H1 (cell line): ENCODE measurements around the gene KRT85. TPM values are rescaled to one million over a fixed set of nuclear protein-coding genes. Genes with fewer than 3 reads are reported as not detected.

Experiments used
- CTCF ChIA-PET: fragments of 300-600 bp; sonication (Branson Sonifier 250); formaldehyde crosslinking; loops from one replicate; lab custom pipeline; 2021; ENCODE audit not compliant: partially characterized antibody; lab: Charles Lee
- POLR2A ChIA-PET: fragments of 300-600 bp; sonication (Branson Sonifier 250); formaldehyde crosslinking; loops from one replicate; lab custom pipeline; 2021; ENCODE audit warnings: inconsistent platforms; ENCODE audit not compliant: partially characterized antibody; lab: Charles Lee
- DNase-seq, 2 experiments: peaks; one replicate each; pipeline versions ENCODE4 v3.0.0 to v3.0.0-alpha.2; 2010 to 2022; ENCODE audit warnings: low spot score in 2 of 2, low read depth in 1 of 2, mixed read lengths in 1 of 2
- FAIRE-seq: peaks from 2 replicates; lab custom pipeline; 2011; peaks lifted over from hg19 to GRCh38; lab: Jason Lieb, UNC
- H2AFZ ChIP-seq: 2 replicates; pipeline ENCODE4 v1.8.1; 2012; ENCODE audit warnings: low read length, inconsistent platforms
- H2AK5ac ChIP-seq: 2 replicates; pipeline ENCODE4 v1.6.1; 2013; ENCODE audit warnings: low read depth, low read length
- H2BK120ac ChIP-seq: replicated peaks from 2 replicates; pipeline ENCODE3; 2013; ENCODE audit warnings: low read depth, low read length, inconsistent platforms
- H2BK12ac ChIP-seq: 2 replicates; pipeline ENCODE4 v1.6.1; 2013; ENCODE audit warnings: low read depth, low read length
- H2BK15ac ChIP-seq: 2 replicates; pipeline ENCODE4 v1.6.1; 2013; ENCODE audit warnings: low read length
- H2BK20ac ChIP-seq: 2 replicates; pipeline ENCODE4 v1.6.1; 2013; ENCODE audit warnings: low read length
- H2BK5ac ChIP-seq: 2 replicates; pipeline ENCODE4 v1.6.1; 2013; ENCODE audit warnings: low read depth, low read length
- H3K14ac ChIP-seq: 2 replicates; pipeline ENCODE4 v1.6.1; 2013; ENCODE audit warnings: inconsistent platforms; ENCODE audit not compliant: insufficient read length
- H3K18ac ChIP-seq: 2 replicates; pipeline ENCODE4 v1.6.1; 2013; ENCODE audit warnings: low read length; ENCODE audit errors: extremely low read depth
- H3K23ac ChIP-seq: 2 replicates; pipeline ENCODE4 v1.6.1; 2013; ENCODE audit warnings: inconsistent platforms; ENCODE audit not compliant: insufficient read length
- H3K23me2 ChIP-seq: 2 replicates; pipeline ENCODE4 v1.6.1; 2013; ENCODE audit warnings: low read depth, low read length
- H3K27ac ChIP-seq: 2 replicates; pipeline ENCODE4 v1.6.1; 2011; ENCODE audit warnings: low read depth, low read length, inconsistent platforms
- H3K27me3 ChIP-seq, 4 experiments: replicated peaks in 1 of 4; 1 replicate in 1 of 4; 2 replicates in 3 of 4; pipeline versions ENCODE4 v1.6.1 to v1.8.1; 2011 to 2013; ENCODE audit warnings: low read length in 3 of 4, mild to moderate bottlenecking in 3 of 4, inconsistent platforms in 2 of 4, mixed read lengths in 2 of 4, moderate library complexity in 1 of 4; ENCODE audit not compliant: control insufficient read depth in 3 of 4, insufficient read depth in 3 of 4; ENCODE audit errors: extremely low read depth in 1 of 4
- H3K36me3 ChIP-seq, 4 experiments: 2 replicates each; pipeline versions ENCODE4 v1.6.1 to v1.8.1; 2011 to 2013; ENCODE audit warnings: mild to moderate bottlenecking in 4 of 4, low read length in 3 of 4, moderate library complexity in 2 of 4, control low read depth in 1 of 4, inconsistent platforms in 1 of 4; ENCODE audit not compliant: insufficient read depth in 4 of 4, control insufficient read depth in 2 of 4
- H3K4ac ChIP-seq: replicated peaks from 2 replicates; pipeline ENCODE3; 2013; ENCODE audit warnings: low read length, low read depth, mixed read lengths, inconsistent platforms; ENCODE audit not compliant: insufficient read length
- H3K4me1 ChIP-seq, 4 experiments: replicated peaks in 1 of 4; 1 replicate in 1 of 4; 2 replicates in 3 of 4; pipeline versions ENCODE4 v1.6.1 to v1.8.1; 2011 to 2013; ENCODE audit warnings: low read length in 3 of 4, inconsistent platforms in 2 of 4, mixed read lengths in 1 of 4; ENCODE audit not compliant: insufficient read depth in 4 of 4, control insufficient read depth in 3 of 4
- H3K4me2 ChIP-seq, 2 experiments: 2 replicates each; pipeline versions ENCODE4 v1.6.1 to v1.8.1; 2011 to 2013; ENCODE audit warnings: low read depth in 2 of 2, low read length in 2 of 2, control low read depth in 1 of 2, inconsistent platforms in 1 of 2, mild to moderate bottlenecking in 1 of 2; ENCODE audit not compliant: insufficient read depth in 1 of 2
- H3K4me3 ChIP-seq, 4 experiments: fragments of 200-600, 300-600 bp in 1 of 4; sonication (generic), shearing (Covaris generic), sonication (Bioruptor Twin) in 1 of 4; 2 replicates each; pipeline versions ENCODE4 v1.5.1 to v1.8.1; 2011 to 2016; ENCODE audit warnings: low read length in 4 of 4, low read depth in 3 of 4, control low read depth in 2 of 4, inconsistent platforms in 2 of 4, mild to moderate bottlenecking in 2 of 4, mixed read lengths in 1 of 4, moderate library complexity in 1 of 4; ENCODE audit not compliant: insufficient read depth in 2 of 4; ENCODE audit errors: extremely low read depth in 1 of 4
- H3K56ac ChIP-seq: replicated peaks from 2 replicates; pipeline ENCODE3; 2013; ENCODE audit warnings: low read depth, mild to moderate bottlenecking, mixed read lengths, low read length, inconsistent platforms; ENCODE audit not compliant: insufficient read length
- H3K79me1 ChIP-seq: 2 replicates; pipeline ENCODE4 v1.6.1; 2013; ENCODE audit warnings: low read depth, low read length, control low read depth
- H3K79me2 ChIP-seq, 2 experiments: 2 replicates each; pipeline versions ENCODE4 v1.6.1 to v1.8.1; 2012 to 2013; ENCODE audit warnings: low read length in 2 of 2, mild to moderate bottlenecking in 2 of 2, inconsistent platforms in 1 of 2; ENCODE audit not compliant: insufficient read depth in 2 of 2, control insufficient read depth in 1 of 2
- H3K9ac ChIP-seq, 4 experiments: replicated peaks in 1 of 4; 1 replicate in 1 of 4; 2 replicates in 3 of 4; pipeline versions ENCODE4 v1.6.1 to v1.8.1; 2011 to 2013; ENCODE audit warnings: low read depth in 3 of 4, low read length in 3 of 4, control low read depth in 2 of 4, mild to moderate bottlenecking in 2 of 4, moderate library complexity in 2 of 4, inconsistent platforms in 1 of 4; ENCODE audit errors: extremely low read depth in 1 of 4
- H3K9me3 ChIP-seq, 2 experiments: 2 replicates each; pipeline versions ENCODE4 v1.6.1 to v1.8.1; 2012 to 2013; ENCODE audit warnings: mild to moderate bottlenecking in 2 of 2, moderate library complexity in 2 of 2, control low read depth in 1 of 2, inconsistent platforms in 1 of 2, low read depth in 1 of 2, low read length in 1 of 2, mixed read lengths in 1 of 2; ENCODE audit not compliant: insufficient read depth in 2 of 2
- H4K20me1 ChIP-seq, 2 experiments: replicated peaks in 1 of 2; 2 replicates each; pipeline versions ENCODE3 to v1.8.1; 2011 to 2013; ENCODE audit warnings: inconsistent platforms in 2 of 2, low read length in 2 of 2, mild to moderate bottlenecking in 1 of 2; ENCODE audit not compliant: insufficient read depth in 2 of 2, control insufficient read depth in 1 of 2
- H4K5ac ChIP-seq: 2 replicates; pipeline ENCODE4 v1.6.1; 2013; ENCODE audit warnings: low read length, low read depth, mixed read lengths, inconsistent platforms; ENCODE audit not compliant: insufficient read length
- H4K8ac ChIP-seq: 2 replicates; pipeline ENCODE4 v1.8.0; 2013; ENCODE audit warnings: mild to moderate bottlenecking, moderate library complexity, low read length, inconsistent platforms; ENCODE audit not compliant: insufficient read depth; ENCODE audit errors: extremely low read depth
- H4K91ac ChIP-seq: replicated peaks from 2 replicates; pipeline ENCODE3; 2013; ENCODE audit warnings: low read length, mixed read lengths, inconsistent platforms; ENCODE audit not compliant: insufficient read length
- ASH2L ChIP-seq: fragments of 200-600, 300-600 bp; sonication (generic); IDR thresholded peaks from one replicate; pipeline ENCODE4 v1.7.1; 2017; ENCODE audit warnings: low read length
- CHD1 ChIP-seq: IDR thresholded peaks from 2 replicates; pipeline ENCODE4 v1.6.1; 2012; ENCODE audit warnings: low read depth, low read length, improper control_type of control experiment
- CTBP2 ChIP-seq: IDR thresholded peaks from 2 replicates; pipeline ENCODE4 v1.7.0; 2011; ENCODE audit warnings: borderline replicate concordance, mild to moderate bottlenecking, moderate library complexity, mixed read lengths, low read length; ENCODE audit not compliant: insufficient read depth, insufficient read length
- GABPA ChIP-seq: IDR thresholded peaks from 2 replicates; pipeline ENCODE4 v1.6.1; 2011; ENCODE audit warnings: mild to moderate bottlenecking, low read length, moderate library complexity, borderline replicate concordance; ENCODE audit not compliant: insufficient read depth
- HDAC6 ChIP-seq: IDR thresholded peaks from one replicate; pipeline ENCODE4 v1.7.1; 2012; ENCODE audit warnings: low read depth, mild to moderate bottlenecking, inconsistent platforms, low read length, moderate library complexity
- KDM1A ChIP-seq: fragments of 200-600, 300-600 bp; sonication (generic); IDR thresholded peaks from 2 replicates; pipeline ENCODE4 v1.7.1; 2016; ENCODE audit warnings: mild to moderate bottlenecking, low read length, borderline replicate concordance
- MAFK ChIP-seq: IDR thresholded peaks from 2 replicates; pipeline ENCODE4 v1.6.1; 2012; ENCODE audit warnings: low read depth, mild to moderate bottlenecking, improper control_type of control experiment, low read length
- NANOG ChIP-seq: IDR thresholded peaks from 2 replicates; pipeline ENCODE4 v1.6.1; 2011; ENCODE audit warnings: low read length, low read depth, mild to moderate bottlenecking, inconsistent platforms; ENCODE audit not compliant: insufficient read depth, poor library complexity, severe bottlenecking
- POLR2AphosphoS5 ChIP-seq: IDR thresholded peaks from 2 replicates; pipeline ENCODE4 v1.6.1; 2011; ENCODE audit warnings: low read depth, low read length
- SP1 ChIP-seq: IDR thresholded peaks from 2 replicates; pipeline ENCODE4 v1.6.1; 2011; ENCODE audit warnings: low read depth, low read length
- SRF ChIP-seq: IDR thresholded peaks from 2 replicates; pipeline ENCODE4 v1.6.1; 2011; ENCODE audit warnings: mild to moderate bottlenecking, low read depth, low read length, moderate library complexity
- WGBS, 2 experiments: shearing (Covaris generic) in 1 of 2; methylation state at CpG; one replicate each; pipeline versions ENCODE4 v1.1.6 to v1.1.7; 2013 to 2015; ENCODE audit warnings: low lambda C conversion rate in 2 of 2, mixed read lengths in 2 of 2, inconsistent platforms in 1 of 2, low coverage in 1 of 2, missing lambda C conversion rate in 1 of 2; ENCODE audit not compliant: insufficient replicate concordance in 2 of 2, insufficient coverage in 1 of 2, insufficient read length in 1 of 2; ENCODE audit errors: extremely low coverage in 1 of 2, missing lambda C conversion rate in 1 of 2; 5-methylcytosine and 5-hydroxymethylcytosine counted together
- polyA plus RNA-seq, 7 experiments: library from polyadenylated mRNA; depleted of rRNA in 3 of 7; stranded (reverse) in 5 of 7; unstranded in 2 of 7; fragments of >200 nt in 5 of 7; fragments of 200-250 nt in 2 of 7; gene quantifications; 1 replicate in 5 of 7; 2 replicates in 1 of 7; 4 replicates in 1 of 7; pipeline versions ENCODE4 v1.2.1 to v1.2.3, GENCODE V29; 2011 to 2013; ENCODE audit warnings: missing spikeins in 2 of 7, mixed read lengths in 2 of 7
- total RNA-seq: library from RNA; stranded (reverse); fragmentation: NEBNext Ultra II Directional; extraction: Animal tissue kit (Norgen Biotek cat#: 25700); gene quantifications from 2 replicates; pipeline ENCODE4 v1.2.1, GENCODE V29; 2021
- TF ChIP-seq, protein P1 (sequence below), 3 experiments: IDR thresholded peaks; 1 replicate in 2 of 3; 2 replicates in 1 of 3; pipeline versions ENCODE4 v1.5.1 to v1.6.1; 2011; ENCODE audit warnings: low read length in 3 of 3, mild to moderate bottlenecking in 3 of 3, inconsistent platforms in 2 of 3, low read depth in 1 of 3, moderate library complexity in 1 of 3; ENCODE audit not compliant: insufficient read depth in 1 of 3; ENCODE audit errors: control extremely low read depth in 1 of 3

The KRT85 gene
- total and polyA plus RNA-seq, 2 of the 8 experiments (the other 6 are each of a cell fraction or from before 2014, with no cell fraction given) = not detected

DNA sequence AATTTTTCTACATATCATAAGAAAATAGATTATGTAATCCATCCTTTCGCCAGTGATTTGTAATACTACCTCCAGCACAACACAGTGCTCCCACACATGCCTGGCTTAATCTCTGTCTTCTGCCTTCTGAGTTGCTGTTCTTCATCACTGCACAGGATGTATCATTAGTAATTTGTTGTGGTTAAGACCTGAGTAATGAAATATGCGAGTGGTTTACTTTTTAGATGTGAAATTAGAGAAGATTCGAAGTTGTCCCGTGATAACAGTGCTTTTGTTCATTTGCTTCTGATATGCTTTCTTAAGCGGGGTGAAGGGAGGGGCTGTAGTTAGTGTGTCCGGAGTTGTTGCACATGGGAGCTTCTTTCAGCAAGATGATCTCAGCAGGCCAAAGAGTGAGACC lies 18.1 kb downstream of the KRT85 start:
- CTCF ChIA-PET = interaction anchor here (1.4 to 10.7 kb wide), 4 partner anchors 14 to 209 kb away, joined by 3 to 88 read pairs (median 16); no protein-coding TSS in a partner anchor
- TF ChIP-seq CTBP2 = no peak
- no peak for TF ChIP-seq POLR2AphosphoS5
- TF ChIP-seq KDM1A = no peak
- TF ChIP-seq NANOG = no peak
- TF ChIP-seq GABPA = no peak
- no peak for TF ChIP-seq SP1
- no peak for TF ChIP-seq CHD1
- no peak for TF ChIP-seq HDAC6
- TF ChIP-seq MAFK = no peak
- TF ChIP-seq ASH2L = no peak
- TF ChIP-seq SRF = no peak
- TF ChIP-seq, protein P1, sequence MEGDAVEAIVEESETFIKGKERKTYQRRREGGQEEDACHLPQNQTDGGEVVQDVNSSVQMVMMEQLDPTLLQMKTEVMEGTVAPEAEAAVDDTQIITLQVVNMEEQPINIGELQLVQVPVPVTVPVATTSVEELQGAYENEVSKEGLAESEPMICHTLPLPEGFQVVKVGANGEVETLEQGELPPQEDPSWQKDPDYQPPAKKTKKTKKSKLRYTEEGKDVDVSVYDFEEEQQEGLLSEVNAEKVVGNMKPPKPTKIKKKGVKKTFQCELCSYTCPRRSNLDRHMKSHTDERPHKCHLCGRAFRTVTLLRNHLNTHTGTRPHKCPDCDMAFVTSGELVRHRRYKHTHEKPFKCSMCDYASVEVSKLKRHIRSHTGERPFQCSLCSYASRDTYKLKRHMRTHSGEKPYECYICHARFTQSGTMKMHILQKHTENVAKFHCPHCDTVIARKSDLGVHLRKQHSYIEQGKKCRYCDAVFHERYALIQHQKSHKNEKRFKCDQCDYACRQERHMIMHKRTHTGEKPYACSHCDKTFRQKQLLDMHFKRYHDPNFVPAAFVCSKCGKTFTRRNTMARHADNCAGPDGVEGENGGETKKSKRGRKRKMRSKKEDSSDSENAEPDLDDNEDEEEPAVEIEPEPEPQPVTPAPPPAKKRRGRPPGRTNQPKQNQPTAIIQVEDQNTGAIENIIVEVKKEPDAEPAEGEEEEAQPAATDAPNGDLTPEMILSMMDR (IDR thresholded peaks at IDR 0.05; ENCODE audit: control extremely low read depth in 1 of 3, insufficient read depth in 1 of 3, low read depth in 1 of 3, low read length in 3 of 3) = no peak

More for the DNA sequence above, 18.1 kb downstream of the KRT85 start:
- no peak overlapping the region for H2BK5ac ChIP-seq
- H3K79me2 ChIP-seq = no peaks in the 10 kb centered on the region
- H4K20me1 ChIP-seq = no peaks in the 10 kb centered on the region
- no peaks in the 10 kb centered on the region for H3K4me1 ChIP-seq
- no peak overlapping the region for H3K4me3 ChIP-seq
- H3K9ac ChIP-seq = no peak overlapping the region
- H2BK120ac ChIP-seq = no peak overlapping the region
- H3K27me3 ChIP-seq = no peaks in the 10 kb centered on the region
- H2BK20ac ChIP-seq = no peak overlapping the region
- no peak overlapping the region for H3K56ac ChIP-seq
- H4K8ac ChIP-seq = no peak overlapping the region
- no peak for DNase-seq
- no peak overlapping the region for H3K4me2 ChIP-seq
- no peak overlapping the region for H4K5ac ChIP-seq
- H3K23me2 ChIP-seq = no peaks in the 10 kb centered on the region
- no peak overlapping the region for H2AFZ ChIP-seq
- no peak overlapping the region for H3K23ac ChIP-seq
- H3K9me3 ChIP-seq = no peaks in the 10 kb centered on the region
- no peak for FAIRE-seq
- no peak overlapping the region for H4K91ac ChIP-seq
- H2BK15ac ChIP-seq = no peak overlapping the region
- H3K14ac ChIP-seq = no peak overlapping the region
- no peaks in the 10 kb centered on the region for H3K79me1 ChIP-seq
- no peak overlapping the region for H3K27ac ChIP-seq
- H3K4ac ChIP-seq = no peak overlapping the region
- no peaks in the 10 kb centered on the region for H3K36me3 ChIP-seq
- WGBS, 2 experiments = 84 to 100% methylated on average over 1 to 6 of the region's 6 CpGs
- POLR2A ChIA-PET = interaction anchor here (1.2 kb wide), 1 partner anchor 657 kb away, joined by 3 read pairs; the partner anchor contains the start of gene EIF4B
- H3K18ac ChIP-seq = no peak overlapping the region
- no peak overlapping the region for H2BK12ac ChIP-seq
- H2AK5ac ChIP-seq = no peak overlapping the region
